WERI-Rb-1 (cell line): Measurements from ENCODE around the gene CCNL2.
"Not testable (repeated sequence)": the region's sequence is repeated elsewhere in the genome, so short reads cannot be mapped to it uniquely, and the experiment has no call there.

Source experiments
- DNase-seq: peaks from one replicate; pipeline ENCODE4 v3.0.0-alpha.2; 2020
- H3K27ac ChIP-seq: fragments of 250-450 bp; sonication (Bioruptor Pico); 2 replicates; pipeline ENCODE4 v1.5.1; 2020; ENCODE audit warnings: mild to moderate bottlenecking, moderate library complexity
- H3K27me3 ChIP-seq: fragments of 250-450 bp; sonication (Bioruptor Pico); 2 replicates; pipeline ENCODE4 v1.5.1; 2021; ENCODE audit warnings: mild to moderate bottlenecking, low read depth, moderate library complexity; ENCODE audit not compliant: insufficient read depth, severe bottlenecking
- H3K36me3 ChIP-seq: fragments of 250-450 bp; sonication (Bioruptor Pico); 2 replicates; pipeline ENCODE4 v1.5.1; 2020; ENCODE audit warnings: mild to moderate bottlenecking, moderate library complexity
- H3K4me3 ChIP-seq: 2 replicates; pipeline ENCODE4 v1.5.1; 2011; ENCODE audit warnings: low read depth, mild to moderate bottlenecking, control low read depth, low read length
- H3K9me3 ChIP-seq: fragments of 250-450 bp; sonication (Bioruptor Pico); 2 replicates; pipeline ENCODE4 v1.5.1; 2021; ENCODE audit warnings: mild to moderate bottlenecking, moderate library complexity; ENCODE audit not compliant: severe bottlenecking
- TF ChIP-seq, protein P1 (sequence below): IDR thresholded peaks from 2 replicates; pipeline ENCODE4 v1.5.1; 2011; ENCODE audit warnings: low read depth, mild to moderate bottlenecking, control low read depth, inconsistent platforms, low read length

Gene CCNL2

DNA sequence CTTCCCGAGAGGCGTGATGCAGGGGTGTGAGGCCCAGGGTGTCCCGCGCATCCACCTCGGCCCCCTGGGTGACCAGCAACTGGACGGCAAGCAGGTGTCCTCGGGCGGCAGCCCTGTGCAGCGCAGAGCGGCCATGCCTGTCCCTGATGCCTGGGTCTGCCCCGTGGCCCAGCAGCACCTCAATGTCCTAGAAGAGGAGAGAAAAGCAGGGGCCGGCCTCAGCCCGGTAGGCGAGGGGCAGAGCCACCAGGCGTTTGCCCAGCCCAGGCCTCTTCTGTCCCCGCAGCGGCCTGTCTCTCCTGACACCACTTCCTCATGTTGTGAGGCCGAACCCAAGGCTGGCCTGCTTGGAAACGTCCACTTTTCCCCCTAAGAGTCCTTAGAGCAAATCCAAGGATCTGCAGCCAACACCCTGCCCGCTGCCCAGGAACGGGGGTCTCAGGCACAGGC is 20.3 kb upstream of the CCNL2 start:
- no peaks in the 10 kb centered on the region for H3K9me3 ChIP-seq
- H3K27ac ChIP-seq = no peak overlapping the region
- DNase-seq = no peak
- H3K36me3 ChIP-seq = no peaks in the 10 kb centered on the region
- TF ChIP-seq, protein P1, sequence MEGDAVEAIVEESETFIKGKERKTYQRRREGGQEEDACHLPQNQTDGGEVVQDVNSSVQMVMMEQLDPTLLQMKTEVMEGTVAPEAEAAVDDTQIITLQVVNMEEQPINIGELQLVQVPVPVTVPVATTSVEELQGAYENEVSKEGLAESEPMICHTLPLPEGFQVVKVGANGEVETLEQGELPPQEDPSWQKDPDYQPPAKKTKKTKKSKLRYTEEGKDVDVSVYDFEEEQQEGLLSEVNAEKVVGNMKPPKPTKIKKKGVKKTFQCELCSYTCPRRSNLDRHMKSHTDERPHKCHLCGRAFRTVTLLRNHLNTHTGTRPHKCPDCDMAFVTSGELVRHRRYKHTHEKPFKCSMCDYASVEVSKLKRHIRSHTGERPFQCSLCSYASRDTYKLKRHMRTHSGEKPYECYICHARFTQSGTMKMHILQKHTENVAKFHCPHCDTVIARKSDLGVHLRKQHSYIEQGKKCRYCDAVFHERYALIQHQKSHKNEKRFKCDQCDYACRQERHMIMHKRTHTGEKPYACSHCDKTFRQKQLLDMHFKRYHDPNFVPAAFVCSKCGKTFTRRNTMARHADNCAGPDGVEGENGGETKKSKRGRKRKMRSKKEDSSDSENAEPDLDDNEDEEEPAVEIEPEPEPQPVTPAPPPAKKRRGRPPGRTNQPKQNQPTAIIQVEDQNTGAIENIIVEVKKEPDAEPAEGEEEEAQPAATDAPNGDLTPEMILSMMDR = no peak
- no peak overlapping the region for H3K4me3 ChIP-seq
- H3K27me3 ChIP-seq = no peaks in the 10 kb centered on the region

DNA sequence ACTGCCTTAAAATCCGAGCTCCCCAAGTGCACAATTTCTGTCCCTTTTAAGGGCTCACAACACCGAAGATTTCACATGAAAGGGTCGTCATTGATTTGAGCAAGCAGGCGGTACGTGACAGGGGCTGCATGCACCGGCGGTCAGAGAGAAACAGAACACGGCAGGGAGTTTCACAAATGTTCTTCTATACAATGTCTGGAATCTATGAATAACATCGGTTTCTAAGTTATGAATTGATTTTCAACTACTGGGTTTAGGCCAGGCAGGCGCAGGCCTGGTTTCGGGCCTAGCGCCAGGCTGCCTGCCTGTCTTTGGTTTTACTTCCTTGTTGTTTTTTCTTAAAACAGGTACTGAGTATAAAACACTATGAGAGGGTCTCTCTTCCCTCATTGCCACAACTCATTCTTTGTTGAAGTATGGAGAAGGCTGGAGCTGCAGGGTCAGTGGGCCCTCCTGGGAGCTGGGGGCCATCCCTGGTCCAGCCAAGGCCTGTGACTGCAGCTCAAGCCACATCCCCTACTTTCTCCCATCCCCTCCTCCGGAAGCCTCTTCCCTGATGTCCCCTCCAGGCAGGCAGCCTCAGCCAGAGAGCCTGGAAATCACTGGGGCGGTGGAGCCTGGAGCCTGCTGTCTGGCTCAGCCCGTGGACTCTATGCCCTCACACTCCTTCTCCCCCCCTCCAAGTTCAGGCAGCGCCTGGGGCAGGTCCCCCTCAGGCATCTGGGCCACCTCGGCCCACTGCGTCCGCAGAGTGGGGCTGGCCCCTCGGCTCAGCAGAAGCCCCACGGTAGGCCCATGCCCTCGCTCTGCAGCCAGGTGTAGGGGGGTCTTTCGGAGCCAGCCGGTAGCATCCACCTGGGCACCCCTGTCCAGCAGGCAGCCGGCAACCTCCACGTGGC is 19.6 kb upstream of the CCNL2 start:
- H3K4me3 ChIP-seq = no peak overlapping the region
- no peak for DNase-seq
- H3K36me3 ChIP-seq = no peaks in the 10 kb centered on the region
- TF ChIP-seq, protein P1 = no peak
- peak overlapping the region; percentile 21; the same call in 1 of the 2 replicates for H3K27ac ChIP-seq
- H3K9me3 ChIP-seq = no peaks in the 10 kb centered on the region
- no peaks in the 10 kb centered on the region for H3K27me3 ChIP-seq

DNA sequence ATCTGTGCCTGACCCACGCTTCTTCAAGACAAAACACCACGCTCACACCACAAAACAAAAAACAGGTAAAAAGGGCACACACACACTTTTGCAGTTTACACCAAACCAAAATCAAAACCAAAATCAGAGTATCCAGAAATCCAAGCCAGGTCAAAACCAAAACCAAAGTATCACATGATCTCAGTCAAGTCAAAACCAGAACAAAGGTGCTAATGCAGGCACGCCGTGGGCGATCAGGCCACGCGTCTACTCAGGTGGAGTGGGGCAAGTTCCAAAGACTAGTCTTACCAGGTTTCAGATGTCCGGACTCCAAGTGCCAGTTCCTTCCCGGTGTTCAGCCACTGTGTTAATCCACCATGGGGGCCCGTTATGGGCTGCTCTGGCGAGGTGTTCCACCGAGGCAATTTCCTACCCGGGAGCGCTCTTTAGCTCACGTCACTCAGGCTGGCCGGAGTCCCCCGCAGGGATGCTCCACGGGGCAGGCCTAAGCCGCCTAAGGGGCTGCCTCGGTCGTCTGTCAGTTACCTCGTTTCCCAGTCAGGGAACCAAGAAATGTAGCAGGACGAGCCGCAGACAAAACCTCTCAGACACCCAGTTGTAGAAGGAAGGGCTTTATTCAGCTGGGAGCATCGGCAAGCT is 18.8 kb upstream of the CCNL2 start:
- H3K36me3 ChIP-seq, H3K27ac ChIP-seq, DNase-seq, H3K9me3 ChIP-seq, H3K27me3 ChIP-seq, H3K4me3 ChIP-seq: not testable (repeated sequence)

DNA sequence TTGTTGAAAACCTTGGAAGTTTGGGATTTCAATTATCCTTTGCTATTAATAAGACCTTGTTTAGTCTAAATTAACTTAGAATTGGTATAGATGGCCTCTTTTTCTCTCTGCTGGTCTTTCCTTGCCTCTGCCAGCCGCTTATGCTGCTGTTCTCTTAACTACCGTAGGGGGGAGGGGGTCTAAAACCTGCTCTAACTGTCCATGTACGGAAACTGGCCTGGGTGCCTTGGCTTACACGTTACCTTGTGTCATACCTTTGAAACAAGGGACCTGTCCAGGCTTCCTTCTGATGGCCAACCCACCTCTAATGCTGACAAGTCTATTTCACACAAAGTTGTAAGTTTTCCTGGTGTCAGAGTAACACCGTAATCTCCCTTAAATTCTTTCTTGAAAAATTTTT is 18.3 kb upstream of the CCNL2 start:
- H3K27ac ChIP-seq, H3K36me3 ChIP-seq, H3K9me3 ChIP-seq, H3K27me3 ChIP-seq, H3K4me3 ChIP-seq: not testable (repeated sequence)
- DNase-seq = peak; percentile 54

DNA sequence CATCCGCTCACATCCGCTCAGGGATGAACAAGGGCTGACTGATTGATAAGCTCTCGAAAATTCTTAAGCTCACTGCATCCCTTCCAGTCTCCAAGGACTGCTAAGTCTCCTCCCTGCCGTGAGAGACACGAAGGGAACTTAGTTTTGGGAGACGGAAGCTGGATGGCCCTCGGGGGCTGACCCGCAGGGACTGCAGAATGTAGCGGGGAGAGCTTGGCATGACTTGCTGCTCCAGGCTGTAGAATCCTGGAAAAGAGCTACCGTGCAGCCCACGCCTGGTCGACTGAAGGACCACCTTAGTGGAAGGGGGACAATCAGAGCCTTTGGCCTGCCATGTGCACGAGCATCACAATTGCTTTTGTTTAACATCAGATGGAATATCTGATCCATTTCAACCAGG is 16.6 kb upstream of the CCNL2 start:
- H3K27me3 ChIP-seq = no peaks in the 10 kb centered on the region
- TF ChIP-seq, protein P1 = no peak
- H3K4me3 ChIP-seq = no peak overlapping the region
- H3K9me3 ChIP-seq = peaks cover 3% of the 10 kb centered on the region
- no peak for DNase-seq
- no peaks in the 10 kb centered on the region for H3K36me3 ChIP-seq
- no peak overlapping the region for H3K27ac ChIP-seq

DNA sequence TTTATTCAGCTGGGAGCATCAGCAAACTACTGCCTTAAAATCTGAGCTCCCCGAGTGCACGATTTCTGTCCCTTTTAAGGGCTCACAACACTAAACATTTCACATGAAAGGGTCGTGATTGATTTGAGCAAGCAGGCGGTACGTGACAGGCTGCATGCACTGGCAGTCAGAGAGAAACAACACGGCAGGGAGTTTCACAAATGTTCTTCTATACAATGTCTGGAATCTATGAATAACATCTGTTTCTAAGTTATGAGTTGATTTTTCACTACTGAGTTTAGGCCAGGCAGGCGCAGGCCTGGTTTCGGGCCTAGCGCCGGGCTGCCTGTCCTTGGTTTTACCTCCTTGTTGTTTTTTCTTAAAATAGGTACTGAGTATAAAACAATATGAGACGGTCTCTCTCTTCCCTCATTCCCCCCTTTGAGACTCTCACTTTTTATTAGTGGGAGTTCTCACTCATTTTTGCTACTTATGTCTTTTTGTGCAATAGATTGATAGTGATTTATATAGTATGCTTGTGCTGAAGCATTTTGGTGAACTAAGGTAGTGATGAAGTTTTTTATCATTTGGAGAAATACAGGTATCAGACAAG is 13.3 kb upstream of the CCNL2 start:
- not testable (repeated sequence) for H3K4me3 ChIP-seq, H3K9me3 ChIP-seq, H3K36me3 ChIP-seq, H3K27ac ChIP-seq, DNase-seq, H3K27me3 ChIP-seq

DNA sequence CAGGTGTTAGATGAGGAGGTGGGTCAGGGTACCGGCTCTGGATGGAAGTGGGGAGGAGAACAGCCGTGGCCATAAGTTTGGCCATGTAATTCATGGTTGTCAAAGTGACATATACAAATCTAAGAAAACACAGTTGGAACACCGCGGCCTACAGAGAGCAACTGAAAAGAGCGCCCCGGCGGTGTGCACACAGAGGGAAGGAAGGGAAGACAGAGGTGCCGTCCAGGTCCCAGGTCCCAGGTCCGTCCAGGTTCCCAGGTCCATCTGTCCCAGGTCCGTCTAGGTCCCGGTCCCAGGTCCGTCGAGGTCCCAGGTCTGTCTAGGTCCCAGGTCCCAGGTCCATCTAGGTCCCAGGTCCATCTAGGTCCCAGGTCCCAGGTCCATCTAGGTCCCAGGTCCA is 12.5 kb upstream of the CCNL2 start:
- TF ChIP-seq, protein P1 = no peak
- no peak for DNase-seq
- H3K27me3 ChIP-seq = no peaks in the 10 kb centered on the region
- no peak overlapping the region for H3K4me3 ChIP-seq
- peaks cover 3% of the 10 kb centered on the region for H3K9me3 ChIP-seq
- peaks cover 6% of the 10 kb centered on the region for H3K36me3 ChIP-seq
- H3K27ac ChIP-seq = no peak overlapping the region

DNA sequence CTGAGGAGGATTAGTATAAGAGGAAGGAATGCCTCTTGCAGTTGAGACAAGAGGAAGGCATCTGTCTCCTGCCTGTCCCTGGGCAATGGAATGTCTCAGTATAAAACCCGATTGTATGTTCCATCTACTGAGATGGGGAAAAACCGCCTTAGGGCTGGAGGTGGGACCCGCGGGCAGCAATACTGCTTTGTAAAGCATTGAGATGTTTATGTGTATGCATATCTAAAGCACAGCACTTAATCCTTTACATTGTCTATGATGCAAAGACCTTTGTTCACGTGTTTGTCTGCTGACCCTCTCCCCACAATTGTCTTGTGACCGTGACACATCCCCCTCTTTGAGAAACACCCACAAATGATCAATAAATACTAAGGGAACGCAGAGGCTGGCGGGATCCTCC is 11.1 kb upstream of the CCNL2 start:
- H3K27ac ChIP-seq = peak overlapping the region; percentile 52
- not testable (repeated sequence) for DNase-seq, H3K9me3 ChIP-seq, H3K27me3 ChIP-seq, H3K4me3 ChIP-seq
- H3K36me3 ChIP-seq = peaks cover 17% of the 10 kb centered on the region
